Vagina (tissue), 2 donors: Measurements from ENCODE around the gene CXCL16.

Experiments used
- CTCF ChIP-seq, 3 experiments: fragments of 450-650 bp in 2 of 3; fragments of 200-600 bp in 1 of 3; sonication (generic) in 1 of 3; IDR thresholded peaks; one replicate each; pipeline ENCODE4 v1.5.1; 2017 to 2019; ENCODE audit warnings: antibody characterized with exemption in 3 of 3, mild to moderate bottlenecking in 2 of 3, moderate library complexity in 2 of 3
- POLR2A ChIP-seq, 2 donors: fragments of 450-650 bp; IDR thresholded peaks; one replicate each; pipeline ENCODE4 v1.6.1; 2017; ENCODE audit warnings: antibody characterized with exemption in 2 of 2, mild to moderate bottlenecking in 2 of 2, moderate library complexity in 2 of 2
- POLR2AphosphoS5 ChIP-seq, 2 donors: sonication (generic); formaldehyde crosslinking; IDR thresholded peaks; one replicate each; pipeline ENCODE4 v1.9.0; 2017; ENCODE audit warnings: antibody characterized with exemption in 2 of 2, mild to moderate bottlenecking in 2 of 2, low read depth in 1 of 2; ENCODE audit not compliant: insufficient read depth in 1 of 2

DNA sequence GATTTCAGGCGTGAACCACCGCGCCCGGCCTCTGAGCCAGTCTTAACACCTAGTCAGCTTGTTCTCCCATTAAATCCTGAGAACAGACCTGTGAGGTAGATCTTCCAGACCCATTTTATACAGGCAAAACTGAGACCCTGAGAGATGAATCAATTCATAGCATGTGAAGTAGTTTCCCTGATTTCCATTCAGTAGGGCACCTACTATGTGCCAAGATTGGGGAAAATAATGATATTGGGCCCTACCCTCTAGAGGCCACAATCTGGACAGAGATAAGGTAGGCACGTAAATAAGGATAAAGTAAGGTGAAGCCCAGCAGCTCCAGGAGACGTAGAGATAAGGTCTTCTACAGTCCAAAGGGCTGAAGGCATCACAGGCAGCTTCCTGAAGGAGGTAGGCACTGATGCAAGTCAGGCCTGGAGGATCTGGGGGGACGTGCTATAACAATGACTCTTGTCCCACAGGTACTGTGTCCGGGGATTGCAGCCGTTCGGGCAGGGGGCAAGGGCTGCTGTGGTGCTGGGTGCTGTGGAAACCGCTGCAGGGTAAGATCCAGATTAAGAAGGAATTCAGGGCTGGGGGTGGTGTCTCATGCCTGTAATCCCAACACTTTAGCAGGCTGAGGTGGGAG lies 40.7 kb upstream of the CXCL16 start:
- TF ChIP-seq POLR2AphosphoS5 (IDR thresholded peaks at IDR 0.05; ENCODE audit: insufficient read depth in 1 of 2, low read depth in 1 of 2) (no peak), CTCF (IDR thresholded peaks at IDR 0.05) (no peak), POLR2A (IDR thresholded peaks at IDR 0.05) (no peak)
